Measurements from ENCODE around the gene IPMK.

IPMK gene

GRCh38 chr10:58201704-58202103, 66.0 kb downstream of the IPMK start:
- Histone ChIP-seq H3K27ac (ENCODE audit: insufficient read depth, low read length, poor library complexity, severe bottlenecking) (no peak overlapping the region), H3K36me3 (ENCODE audit: control insufficient read depth, insufficient read depth, low read length) (peaks cover 4% of the 10 kb centered on the region), H3K4me1 (ENCODE audit: control insufficient read depth, insufficient read depth, low read length, poor library complexity, severe bottlenecking) (no peaks in the 10 kb centered on the region), H3K4me3 (ENCODE audit: insufficient read depth, low read depth, low read length, poor library complexity, severe bottlenecking) (no peak overlapping the region), H3K27me3 (replicated peaks; ENCODE audit: control insufficient read depth, insufficient read depth, low read length, poor library complexity, severe bottlenecking) (no peaks in the 10 kb centered on the region), H3K9me3 (ENCODE audit: control insufficient read depth, low read length) (no peaks in the 10 kb centered on the region)
- DNase-seq = no peak

- Histone ChIP-seq H3K27ac (ENCODE audit: insufficient read depth, low read length, poor library complexity, severe bottlenecking) (no peak overlapping the region), H3K36me3 (ENCODE audit: control insufficient read depth, insufficient read depth, low read length) (no peaks in the 10 kb centered on the region), H3K27me3 (replicated peaks; ENCODE audit: control insufficient read depth, insufficient read depth, low read length, poor library complexity, severe bottlenecking) (no peaks in the 10 kb centered on the region), H3K4me3 (ENCODE audit: insufficient read depth, low read depth, low read length, poor library complexity, severe bottlenecking) (no peak overlapping the region), H3K9me3 (ENCODE audit: control insufficient read depth, low read length) (no peaks in the 10 kb centered on the region), H3K4me1 (ENCODE audit: control insufficient read depth, insufficient read depth, low read length, poor library complexity, severe bottlenecking) (no peaks in the 10 kb centered on the region)
- no peak for DNase-seq
Measured at GRCh38 chr10:58189269-58189668, 78.4 kb downstream of the IPMK start.

GRCh38 chr10:58184120-58184670, 83.5 kb downstream of the IPMK start:
- Histone ChIP-seq H3K4me1 (ENCODE audit: control insufficient read depth, insufficient read depth, low read length, poor library complexity, severe bottlenecking) (no peaks in the 10 kb centered on the region), H3K4me3 (ENCODE audit: insufficient read depth, low read depth, low read length, poor library complexity, severe bottlenecking) (no peak overlapping the region), H3K36me3 (ENCODE audit: control insufficient read depth, insufficient read depth, low read length) (no peaks in the 10 kb centered on the region), H3K27me3 (replicated peaks; ENCODE audit: control insufficient read depth, insufficient read depth, low read length, poor library complexity, severe bottlenecking) (no peaks in the 10 kb centered on the region), H3K9me3 (ENCODE audit: control insufficient read depth, low read length) (no peaks in the 10 kb centered on the region), H3K27ac (ENCODE audit: insufficient read depth, low read length, poor library complexity, severe bottlenecking) (no peak overlapping the region)
- no peak for DNase-seq

- DNase-seq = no peak
- Histone ChIP-seq H3K27ac (ENCODE audit: insufficient read depth, low read length, poor library complexity, severe bottlenecking) (no peak overlapping the region), H3K36me3 (ENCODE audit: control insufficient read depth, insufficient read depth, low read length) (no peaks in the 10 kb centered on the region), H3K4me1 (ENCODE audit: control insufficient read depth, insufficient read depth, low read length, poor library complexity, severe bottlenecking) (no peaks in the 10 kb centered on the region), H3K9me3 (ENCODE audit: control insufficient read depth, low read length) (no peaks in the 10 kb centered on the region), H3K27me3 (replicated peaks; ENCODE audit: control insufficient read depth, insufficient read depth, low read length, poor library complexity, severe bottlenecking) (no peaks in the 10 kb centered on the region), H3K4me3 (ENCODE audit: insufficient read depth, low read depth, low read length, poor library complexity, severe bottlenecking) (no peak overlapping the region)
Measured at GRCh38 chr10:58180666-58181065, 87.0 kb downstream of the IPMK start.

- DNase-seq = no peak
- Histone ChIP-seq H3K27ac (ENCODE audit: insufficient read depth, low read length, poor library complexity, severe bottlenecking) (no peak overlapping the region), H3K36me3 (ENCODE audit: control insufficient read depth, insufficient read depth, low read length) (no peaks in the 10 kb centered on the region), H3K9me3 (ENCODE audit: control insufficient read depth, low read length) (no peaks in the 10 kb centered on the region), H3K27me3 (replicated peaks; ENCODE audit: control insufficient read depth, insufficient read depth, low read length, poor library complexity, severe bottlenecking) (no peaks in the 10 kb centered on the region), H3K4me3 (ENCODE audit: insufficient read depth, low read depth, low read length, poor library complexity, severe bottlenecking) (no peak overlapping the region), H3K4me1 (ENCODE audit: control insufficient read depth, insufficient read depth, low read length, poor library complexity, severe bottlenecking) (no peaks in the 10 kb centered on the region)
Measured at GRCh38 chr10:58179238-58179637, 88.5 kb downstream of the IPMK start.

- no peaks in the 10 kb centered on the region for H3K36me3 ChIP-seq (ENCODE audit: control insufficient read depth, insufficient read depth, low read length)
- DNase-seq = no peak
- no peaks in the 10 kb centered on the region for H3K27me3 ChIP-seq (replicated peaks; ENCODE audit: control insufficient read depth, insufficient read depth, low read length, poor library complexity, severe bottlenecking)
Measured at GRCh38 chr10:58178811-58179210, 88.9 kb downstream of the IPMK start.

GRCh38 chr10:58177362-58177947, 90.2 kb downstream of the IPMK start:
- no peak overlapping the region for H3K27ac ChIP-seq (ENCODE audit: insufficient read depth, low read length, poor library complexity, severe bottlenecking)
- no peaks in the 10 kb centered on the region for H3K27me3 ChIP-seq (replicated peaks; ENCODE audit: control insufficient read depth, insufficient read depth, low read length, poor library complexity, severe bottlenecking)
- no peak for DNase-seq
- no peaks in the 10 kb centered on the region for H3K36me3 ChIP-seq (ENCODE audit: control insufficient read depth, insufficient read depth, low read length)
- no peaks in the 10 kb centered on the region for H3K9me3 ChIP-seq (ENCODE audit: control insufficient read depth, low read length)
- H3K4me1 ChIP-seq (ENCODE audit: control insufficient read depth, insufficient read depth, low read length, poor library complexity, severe bottlenecking) = no peaks in the 10 kb centered on the region
- no peak overlapping the region for H3K4me3 ChIP-seq (ENCODE audit: insufficient read depth, low read depth, low read length, poor library complexity, severe bottlenecking)

More at GRCh38 chr10:58178811-58179210, 88.9 kb downstream of the IPMK start:
- H3K4me1 ChIP-seq (ENCODE audit: control insufficient read depth, insufficient read depth, low read length, poor library complexity, severe bottlenecking) = no peaks in the 10 kb centered on the region
- H3K9me3 ChIP-seq (ENCODE audit: control insufficient read depth, low read length) = no peaks in the 10 kb centered on the region
- H3K27ac ChIP-seq (ENCODE audit: insufficient read depth, low read length, poor library complexity, severe bottlenecking) = no peak overlapping the region
- no peak overlapping the region for H3K4me3 ChIP-seq (ENCODE audit: insufficient read depth, low read depth, low read length, poor library complexity, severe bottlenecking)

GRCh38 chr10:58175990-58176900, 91.4 kb downstream of the IPMK start:
- no peak for DNase-seq
- Histone ChIP-seq H3K9me3 (ENCODE audit: control insufficient read depth, low read length) (no peaks in the 10 kb centered on the region), H3K27ac (ENCODE audit: insufficient read depth, low read length, poor library complexity, severe bottlenecking) (no peak overlapping the region), H3K36me3 (ENCODE audit: control insufficient read depth, insufficient read depth, low read length) (no peaks in the 10 kb centered on the region), H3K27me3 (replicated peaks; ENCODE audit: control insufficient read depth, insufficient read depth, low read length, poor library complexity, severe bottlenecking) (no peaks in the 10 kb centered on the region), H3K4me1 (ENCODE audit: control insufficient read depth, insufficient read depth, low read length, poor library complexity, severe bottlenecking) (no peaks in the 10 kb centered on the region), H3K4me3 (ENCODE audit: insufficient read depth, low read depth, low read length, poor library complexity, severe bottlenecking) (no peak overlapping the region)

GRCh38 chr10:58174831-58175230, 92.9 kb downstream of the IPMK start:
- Histone ChIP-seq H3K27ac (ENCODE audit: insufficient read depth, low read length, poor library complexity, severe bottlenecking) (no peak overlapping the region), H3K27me3 (replicated peaks; ENCODE audit: control insufficient read depth, insufficient read depth, low read length, poor library complexity, severe bottlenecking) (no peaks in the 10 kb centered on the region), H3K4me3 (ENCODE audit: insufficient read depth, low read depth, low read length, poor library complexity, severe bottlenecking) (no peak overlapping the region), H3K4me1 (ENCODE audit: control insufficient read depth, insufficient read depth, low read length, poor library complexity, severe bottlenecking) (no peaks in the 10 kb centered on the region), H3K9me3 (ENCODE audit: control insufficient read depth, low read length) (no peaks in the 10 kb centered on the region), H3K36me3 (ENCODE audit: control insufficient read depth, insufficient read depth, low read length) (no peaks in the 10 kb centered on the region)
- DNase-seq = no peak

GRCh38 chr10:58173391-58173790, 94.3 kb downstream of the IPMK start:
- H3K27ac ChIP-seq (ENCODE audit: insufficient read depth, low read length, poor library complexity, severe bottlenecking) = no peak overlapping the region
- H3K27me3 ChIP-seq (replicated peaks; ENCODE audit: control insufficient read depth, insufficient read depth, low read length, poor library complexity, severe bottlenecking) = no peaks in the 10 kb centered on the region
- no peaks in the 10 kb centered on the region for H3K4me1 ChIP-seq (ENCODE audit: control insufficient read depth, insufficient read depth, low read length, poor library complexity, severe bottlenecking)
- no peak for DNase-seq
- H3K4me3 ChIP-seq (ENCODE audit: insufficient read depth, low read depth, low read length, poor library complexity, severe bottlenecking) = no peak overlapping the region
- no peaks in the 10 kb centered on the region for H3K36me3 ChIP-seq (ENCODE audit: control insufficient read depth, insufficient read depth, low read length)
- H3K9me3 ChIP-seq (ENCODE audit: control insufficient read depth, low read length) = no peaks in the 10 kb centered on the region

Measured in effector memory CD4-positive, alpha-beta T cell (primary cell).